ENCODE results near the gene CCDC50. TPM values are rescaled to one million over a fixed set of nuclear protein-coding genes. Genes with fewer than 3 reads are reported as not detected.

Gene CCDC50
- total RNA-seq, 1 experiment from 2014 or later = 21.0 TPM

GRCh38 chr3:191331388-191331787 lies 2.2 kb downstream of the CCDC50 start:
- Histone ChIP-seq H2BK12ac (ENCODE audit: insufficient read length, low read depth, low read length) (no peak overlapping the region), H3K4me1 (ENCODE audit: insufficient read depth, low read length) (peaks cover 6% of the 10 kb centered on the region), H3K23me2 (ENCODE audit: insufficient read length, low read depth, low read length, poor library complexity, severe bottlenecking) (peaks cover 10% of the 10 kb centered on the region), H3K14ac (ENCODE audit: insufficient read depth, low read length) (no peak overlapping the region), H2BK15ac (ENCODE audit: low read depth, low read length) (no peak overlapping the region), H3K27ac (ENCODE audit: insufficient read length, low read depth, low read length) (no peak overlapping the region), H3K79me1 (ENCODE audit: insufficient read depth, low read depth, low read length, poor library complexity, severe bottlenecking) (no peaks in the 10 kb centered on the region), H3K56ac (ENCODE audit: insufficient read length, low read depth, low read length) (no peak overlapping the region), H2AFZ (ENCODE audit: low read length) (no peak overlapping the region), H2AK5ac (ENCODE audit: insufficient read length, low read length) (no peak overlapping the region), H3K27me3 (ENCODE audit: insufficient read depth, low read length) (peaks cover 11% of the 10 kb centered on the region; the same call in 1 of the 2 replicates), H4K20me1 (ENCODE audit: control insufficient read depth, insufficient read depth, insufficient read length) (no peaks in the 10 kb centered on the region), H4K5ac (ENCODE audit: insufficient read length, low read depth, low read length) (no peak overlapping the region), H3K18ac (ENCODE audit: insufficient read length, low read depth, low read length) (no peak overlapping the region), H3K9ac (ENCODE audit: extremely low read depth, insufficient read length, low read length) (no peak overlapping the region), H3K79me2 (ENCODE audit: insufficient read depth, low read length) (no peaks in the 10 kb centered on the region), H3K4ac (ENCODE audit: low read depth, low read length) (no peak overlapping the region), H3K9me3 (ENCODE audit: control insufficient read depth, low read depth, low read length) (no peaks in the 10 kb centered on the region), H3K4me2 (ENCODE audit: insufficient read depth, insufficient read length, low read length) (no peak overlapping the region), H2BK5ac (ENCODE audit: insufficient read length, low read length) (no peak overlapping the region), H4K8ac (replicated peaks; ENCODE audit: insufficient read length, low read depth, low read length) (no peak overlapping the region), H3T11ph (ENCODE audit: low read length) (no peak overlapping the region), H2BK20ac (ENCODE audit: low read depth, low read length, poor library complexity, severe bottlenecking) (no peak overlapping the region), H2BK120ac (ENCODE audit: low read depth, low read length, poor library complexity, severe bottlenecking) (no peak overlapping the region), H3K23ac (ENCODE audit: insufficient read length, low read depth, low read length) (no peak overlapping the region), H4K91ac (ENCODE audit: insufficient read length, low read depth, low read length) (no peak overlapping the region)
- H3K9me3 Mint-ChIP-seq = no peaks in the 10 kb centered on the region
- DNase-seq = no peak
- no peak overlapping the region for H3K27ac Mint-ChIP-seq
- H3K4me3 Mint-ChIP-seq = no peak overlapping the region
- no peaks in the 10 kb centered on the region; a peak in 1 of 7 replicates for H3K36me3 Mint-ChIP-seq (ENCODE audit: insufficient read depth in 1 of 3, low read depth in 3 of 3)
- H3K4me1 Mint-ChIP-seq = peaks cover 30 to 42% of the 10 kb centered on the region in 2 experiments
- TF ChIP-seq CTCF (conservative IDR thresholded peaks at IDR 0.05) = no peak
- peaks cover 30% of the 10 kb centered on the region for H3K27me3 Mint-ChIP-seq (ENCODE audit: low read depth)
- WGBS (ENCODE audit: extremely low coverage, insufficient read length, low lambda C conversion rate) = no CpG with 5 or more reads among the region's 3 CpGs

Data from H9 (cell line).